HG03060 (cell line): Measurements from ENCODE around the gene BTG4.
A peak's percentile ranks its signal among the peaks of the same experiment; 100 is the strongest.

Experiments used
- ATAC-seq: cut with Tn5 transposase; IDR thresholded peaks from one replicate; pipeline ENCODE4 v1.9.1; 2021; ENCODE audit warnings: low read depth, moderate number of reproducible peaks; ENCODE audit not compliant: unreplicated experiment

BTG4 gene

GRCh38 chr11:111538407-111539114, 26.4 kb upstream of the BTG4 start:
- no peak for ATAC-seq

GRCh38 chr11:111537336-111537860, 25.2 kb upstream of the BTG4 start:
- no peak for ATAC-seq

- ATAC-seq: no peak
These were observed 23.1 kb upstream of the BTG4 start for GRCh38 chr11:111535281-111535680.

- ATAC-seq: no peak
These were observed 20.2 kb upstream of the BTG4 start for GRCh38 chr11:111532365-111532709.

- peak; percentile 89 for ATAC-seq
These were observed 19.6 kb upstream of the BTG4 start for GRCh38 chr11:111531687-111532364.

GRCh38 chr11:111531136-111531535, 18.9 kb upstream of the BTG4 start:
- ATAC-seq: no peak

- ATAC-seq: no peak
These were observed 17.9 kb upstream of the BTG4 start for GRCh38 chr11:111530091-111530490.

GRCh38 chr11:111528557-111528956, 16.4 kb upstream of the BTG4 start:
- no peak for ATAC-seq

- no peak for ATAC-seq
These were observed 15.1 kb upstream of the BTG4 start for GRCh38 chr11:111527279-111527678.

- ATAC-seq: no peak
These were observed 14.3 kb upstream of the BTG4 start for GRCh38 chr11:111526501-111526900.

GRCh38 chr11:111525456-111525855, 13.3 kb upstream of the BTG4 start:
- ATAC-seq: no peak

- ATAC-seq: no peak
These were observed 11.9 kb upstream of the BTG4 start for GRCh38 chr11:111524056-111524455.

- ATAC-seq: no peak
These were observed 11.2 kb upstream of the BTG4 start for GRCh38 chr11:111523343-111523742.

GRCh38 chr11:111522426-111522825, 10.2 kb upstream of the BTG4 start:
- no peak for ATAC-seq

GRCh38 chr11:111521135-111521534, 8.9 kb upstream of the BTG4 start:
- no peak for ATAC-seq

- no peak for ATAC-seq
These were observed 8.4 kb upstream of the BTG4 start for GRCh38 chr11:111520560-111520959.

- ATAC-seq: no peak
These were observed 6.5 kb upstream of the BTG4 start for GRCh38 chr11:111518668-111519067.

- no peak for ATAC-seq
These were observed 3.4 kb upstream of the BTG4 start for GRCh38 chr11:111515591-111515990.

GRCh38 chr11:111514216-111515031, 2.2 kb upstream of the BTG4 start, which contains the start of gene HOATZ:
TSS of gene HOATZ (plus strand) at chr11:111514778. CDS start at chr11:111514785, 7 bp downstream.
- ATAC-seq: no peak

- no peak for ATAC-seq
These were observed 1.0 kb upstream of the BTG4 start for GRCh38 chr11:111513240-111513605.

- ATAC-seq: no peak
These were observed 1.9 kb downstream of the BTG4 start for GRCh38 chr11:111510311-111510710.
